Activated CD8-positive, alpha-beta T cell treated with anti-CD3 and anti-CD28 coated beads, Interleukin-2, amount 10 ng/mL, durations not matched to agents 7 days and 5 days (primary cell): ENCODE measurements around the gene CHST8. TPM values are rescaled to one million over a fixed set of nuclear protein-coding genes. Genes with fewer than 3 reads are reported as not detected.

ENCODE experiments used
- ATAC-seq: fragments of 150-1000 bp; cut with Tn5 transposase; one replicate; pipeline ENCODE4 v1.10.0; 2021; ENCODE audit warnings: moderate library complexity
- CTCF ChIA-PET: fragments of 350-600 bp; sonication (Branson Sonifier 250); formaldehyde crosslinking; loops from one replicate; lab custom pipeline; 2021; ENCODE audit warnings: antibody characterized with exemption; lab: Charles Lee
- POLR2A ChIA-PET: fragments of 350-600 bp; sonication (Branson Sonifier 250); formaldehyde crosslinking; loops from one replicate; lab custom pipeline; 2021; ENCODE audit warnings: antibody characterized with exemption; lab: Charles Lee
- DNase-seq: peaks from one replicate; pipeline ENCODE4 v3.0.0-alpha.2; 2020
- H3K27ac Mint-ChIP-seq: one replicate; pipeline ENCODE4 v1.8.0; 2021; ENCODE audit warnings: mild to moderate bottlenecking, mixed read lengths
- H3K27me3 Mint-ChIP-seq: one replicate; pipeline ENCODE4 v1.8.0; 2021; ENCODE audit warnings: low read depth, mixed read lengths
- H3K36me3 Mint-ChIP-seq: one replicate; pipeline ENCODE4 v1.8.0; 2021; ENCODE audit warnings: low read depth, mixed read lengths
- H3K4me1 Mint-ChIP-seq: one replicate; pipeline ENCODE4 v1.8.0; 2021; ENCODE audit warnings: low read depth, mixed read lengths
- H3K4me3 Mint-ChIP-seq: one replicate; pipeline ENCODE4 v1.8.0; 2021; ENCODE audit warnings: mild to moderate bottlenecking, mixed read lengths
- H3K9me3 Mint-ChIP-seq: one replicate; pipeline ENCODE4 v1.8.0; 2022; ENCODE audit warnings: mixed read lengths; ENCODE audit not compliant: insufficient read depth
- total RNA-seq, 2 experiments: library from RNA; stranded (reverse); gene quantifications; one replicate each; pipeline ENCODE4 v1.2.3, GENCODE V29; 2021

CHST8 gene
- total RNA-seq, 2 experiments from 2014 or later: not detected

DNA sequence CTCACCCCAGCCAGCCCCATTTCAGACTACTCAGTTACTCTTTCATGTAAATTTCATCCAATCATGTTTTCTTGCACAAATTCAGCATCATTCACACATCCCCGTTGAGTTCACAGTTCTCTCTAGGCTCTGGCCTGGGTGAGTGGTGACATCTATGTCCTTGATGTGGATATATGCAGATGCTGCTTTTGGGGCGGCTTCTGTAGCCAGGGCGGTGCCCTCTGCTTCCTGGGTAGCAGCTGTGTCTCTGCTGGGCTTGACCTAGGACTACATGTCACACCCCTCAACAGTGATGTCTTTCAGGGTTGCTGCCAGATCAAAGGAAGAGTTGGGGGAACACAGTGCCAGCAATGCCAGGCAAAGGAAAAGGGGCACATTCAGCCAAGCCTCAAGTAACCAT lies 106.4 kb downstream of the CHST8 start:
- Mint-ChIP-seq H3K4me3 (no peak overlapping the region), H3K27ac (no peak overlapping the region), H3K36me3 (no peaks in the 10 kb centered on the region), H3K9me3 (no peaks in the 10 kb centered on the region), H3K27me3 (no peaks in the 10 kb centered on the region), H3K4me1 (no peaks in the 10 kb centered on the region)
- ChIA-PET CTCF (no interaction called here), POLR2A (no interaction called here)
- DNase-seq: no peak
- ATAC-seq: no peak

DNA sequence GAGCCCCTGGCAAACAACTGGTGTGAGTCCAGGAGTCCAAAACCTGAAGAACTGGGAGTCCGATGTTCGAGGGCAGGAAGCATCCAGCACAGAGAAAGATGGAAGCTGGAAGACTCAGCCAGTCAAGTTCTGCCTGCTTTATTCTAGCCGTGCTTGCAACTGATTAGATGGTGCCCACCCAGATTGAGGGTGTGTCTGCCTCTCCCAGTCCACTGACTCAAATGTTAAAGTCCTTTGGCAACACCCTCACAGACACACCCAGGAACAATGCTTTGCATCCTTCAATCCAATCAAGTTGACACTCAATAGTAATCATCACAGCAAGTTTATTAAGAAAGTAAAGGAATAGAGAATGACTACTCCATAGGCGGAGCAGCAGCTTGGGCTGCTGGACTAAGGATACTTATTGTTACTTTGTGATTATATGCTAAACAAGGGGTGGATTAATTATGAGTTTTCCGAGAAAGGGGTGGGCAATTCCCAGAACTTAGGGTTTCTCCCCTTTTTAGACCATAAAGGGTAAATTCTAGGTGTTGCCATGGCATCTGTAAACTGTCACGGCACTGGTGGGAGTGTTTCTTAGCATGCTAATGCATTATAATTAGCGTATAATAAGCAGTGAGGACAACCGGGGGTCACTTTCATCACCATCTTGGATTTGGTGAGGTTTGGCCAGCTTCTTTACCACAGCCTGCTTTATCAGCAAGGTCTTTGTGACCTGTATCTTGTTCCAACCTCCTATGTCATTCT lies 109.3 kb downstream of the CHST8 start:
- DNase-seq (no peak), ATAC-seq (no peak)
- Mint-ChIP-seq H3K4me3 (no peak overlapping the region), H3K9me3 (no peaks in the 10 kb centered on the region), H3K36me3 (no peaks in the 10 kb centered on the region), H3K4me1 (no peaks in the 10 kb centered on the region), H3K27ac (no peak overlapping the region), H3K27me3 (no peaks in the 10 kb centered on the region)
- ChIA-PET CTCF (no interaction called here), POLR2A (no interaction called here)

DNA sequence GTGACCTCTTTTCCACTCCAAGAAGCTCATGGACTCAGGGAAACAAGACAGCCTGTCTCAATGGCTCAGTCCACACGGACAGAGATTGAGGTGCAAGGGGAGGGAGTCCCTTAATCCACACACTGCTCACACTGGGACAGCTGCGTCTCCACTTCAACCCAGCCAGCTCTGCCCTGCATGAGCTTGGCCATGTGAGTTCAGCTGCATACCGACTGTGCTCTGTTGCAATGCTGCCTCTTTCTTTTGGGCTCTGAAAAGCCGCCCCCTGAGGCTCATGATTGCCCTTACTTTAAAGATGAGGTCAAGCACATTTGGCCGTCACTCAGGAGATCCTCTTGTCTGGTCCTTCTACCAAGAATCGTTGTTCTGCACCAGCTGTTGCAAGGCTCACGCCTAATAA lies 110.1 kb downstream of the CHST8 start:
- CTCF ChIA-PET: no interaction called here
- Mint-ChIP-seq H3K27ac (no peak overlapping the region), H3K9me3 (no peaks in the 10 kb centered on the region), H3K4me1 (no peaks in the 10 kb centered on the region), H3K27me3 (no peaks in the 10 kb centered on the region), H3K4me3 (no peak overlapping the region), H3K36me3 (no peaks in the 10 kb centered on the region)
- ATAC-seq (no peak), DNase-seq (no peak)
- POLR2A ChIA-PET: no interaction called here

DNA sequence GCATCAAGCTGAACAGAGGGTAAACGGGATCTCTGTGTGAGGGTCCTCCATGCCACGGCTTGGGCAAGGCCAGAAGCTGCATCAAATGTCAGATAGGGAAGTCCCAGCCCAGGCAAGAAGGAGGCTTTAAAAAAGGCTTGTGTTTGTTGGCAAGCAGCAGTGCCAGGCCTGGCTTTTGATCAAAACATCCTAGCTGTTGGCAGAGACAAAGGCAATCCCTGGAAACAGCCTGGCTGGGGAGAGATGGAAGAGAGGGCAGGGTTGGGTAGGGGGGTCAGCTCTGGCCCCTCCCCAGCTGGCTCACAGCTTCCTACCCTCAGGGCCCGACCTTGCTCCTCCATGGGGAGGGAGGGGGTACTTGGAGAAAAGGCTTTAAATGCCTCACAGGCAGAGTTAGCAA lies 113.2 kb downstream of the CHST8 start:
- no peaks in the 10 kb centered on the region for H3K9me3 Mint-ChIP-seq
- no peaks in the 10 kb centered on the region for H3K27me3 Mint-ChIP-seq
- ChIA-PET CTCF (no interaction called here), POLR2A (no interaction called here)
- no peak overlapping the region for H3K27ac Mint-ChIP-seq
- no peak overlapping the region for H3K4me3 Mint-ChIP-seq
- no peak for ATAC-seq
- H3K4me1 Mint-ChIP-seq: no peaks in the 10 kb centered on the region
- DNase-seq: no peak
- H3K36me3 Mint-ChIP-seq: no peaks in the 10 kb centered on the region

DNA sequence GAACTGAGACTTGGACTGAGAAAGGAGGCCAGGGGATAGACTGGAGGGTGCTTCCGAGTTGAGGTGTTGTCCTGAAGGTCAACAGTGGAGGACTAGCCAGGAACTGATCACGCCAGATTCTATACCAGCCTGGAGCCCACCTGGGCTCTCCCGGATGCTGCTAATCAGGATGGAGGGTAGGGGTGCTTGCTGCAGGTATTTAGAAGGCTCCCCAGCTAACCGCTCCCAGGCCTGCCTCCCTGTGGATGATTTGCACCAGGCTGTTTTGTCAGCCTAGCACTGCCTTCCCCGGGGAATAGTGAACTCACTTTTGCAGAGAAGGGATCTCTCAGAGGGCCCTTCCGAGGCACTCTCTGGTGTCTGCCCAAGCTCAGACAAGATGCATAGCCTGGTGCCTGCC lies 114.4 kb downstream of the CHST8 start:
- ATAC-seq: no peak
- ChIA-PET POLR2A (no interaction called here), CTCF (no interaction called here)
- Mint-ChIP-seq H3K4me3 (no peak overlapping the region), H3K9me3 (no peaks in the 10 kb centered on the region), H3K27me3 (no peaks in the 10 kb centered on the region), H3K4me1 (no peaks in the 10 kb centered on the region), H3K27ac (no peak overlapping the region), H3K36me3 (no peaks in the 10 kb centered on the region)
- DNase-seq: no peak

DNA sequence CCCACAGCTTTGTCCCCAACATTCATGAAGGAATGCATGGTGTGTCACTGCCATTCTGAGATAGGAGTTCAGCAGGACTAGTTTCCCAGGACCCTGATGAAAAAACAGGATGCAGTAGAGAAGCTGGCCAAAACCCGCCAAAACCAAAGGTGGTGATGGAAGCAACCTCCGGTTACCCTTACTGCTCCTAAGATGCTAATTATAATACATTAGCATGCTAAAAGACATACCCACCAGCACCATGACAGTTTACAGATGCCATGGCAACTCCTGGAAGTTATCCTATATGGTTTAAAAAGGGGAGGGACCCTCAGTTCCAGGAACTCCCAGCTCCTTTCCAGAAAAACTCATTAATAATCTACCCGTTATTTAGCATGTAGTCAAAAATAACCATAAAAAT lies 115.0 kb downstream of the CHST8 start:
- no peak overlapping the region for H3K27ac Mint-ChIP-seq
- no peak for DNase-seq
- CTCF ChIA-PET: no interaction called here
- POLR2A ChIA-PET: no interaction called here
- no peaks in the 10 kb centered on the region for H3K4me1 Mint-ChIP-seq
- no peak overlapping the region for H3K4me3 Mint-ChIP-seq
- H3K36me3 Mint-ChIP-seq: no peaks in the 10 kb centered on the region
- no peak for ATAC-seq
- H3K9me3 Mint-ChIP-seq: no peaks in the 10 kb centered on the region
- no peaks in the 10 kb centered on the region for H3K27me3 Mint-ChIP-seq

DNA sequence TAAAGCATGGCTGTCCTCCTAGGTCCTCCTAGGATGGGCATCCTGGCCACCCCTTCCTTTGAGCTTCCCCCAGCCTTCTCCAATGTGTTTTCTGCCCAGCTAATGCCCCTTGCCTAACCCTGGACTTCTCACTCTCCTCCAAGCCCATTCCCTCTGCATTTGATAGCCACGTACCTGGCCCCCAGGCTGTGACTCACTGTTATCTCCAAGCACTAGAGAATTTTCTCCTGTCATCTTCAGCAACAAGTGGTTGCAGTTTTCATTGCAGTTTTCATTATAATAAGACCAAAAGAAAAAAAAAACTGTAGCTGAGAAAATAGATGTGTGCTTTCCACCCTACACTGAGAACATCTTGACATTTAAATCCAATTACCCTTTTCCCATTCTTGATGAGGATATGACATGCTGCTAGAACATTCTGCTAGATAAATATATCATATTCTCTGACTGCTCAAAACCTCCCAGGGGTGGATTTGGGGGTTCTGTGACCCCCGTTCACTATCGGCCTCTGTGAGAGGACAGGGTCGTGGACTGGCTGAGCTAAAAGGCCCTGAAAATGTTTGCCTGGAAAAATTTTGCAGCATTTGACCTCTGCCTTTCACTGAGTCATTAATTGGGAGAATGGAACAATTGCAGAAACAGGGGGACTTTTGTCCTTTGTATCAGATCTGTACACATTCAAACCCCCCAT lies 116.1 kb downstream of the CHST8 start:
- Mint-ChIP-seq H3K36me3 (no peaks in the 10 kb centered on the region), H3K27ac (peak overlapping the region; percentile 25), H3K4me1 (no peaks in the 10 kb centered on the region), H3K9me3 (no peaks in the 10 kb centered on the region), H3K27me3 (no peaks in the 10 kb centered on the region), H3K4me3 (no peak overlapping the region)
- ATAC-seq: no peak
- ChIA-PET POLR2A (no interaction called here), CTCF (no interaction called here)
- DNase-seq: no peak

DNA sequence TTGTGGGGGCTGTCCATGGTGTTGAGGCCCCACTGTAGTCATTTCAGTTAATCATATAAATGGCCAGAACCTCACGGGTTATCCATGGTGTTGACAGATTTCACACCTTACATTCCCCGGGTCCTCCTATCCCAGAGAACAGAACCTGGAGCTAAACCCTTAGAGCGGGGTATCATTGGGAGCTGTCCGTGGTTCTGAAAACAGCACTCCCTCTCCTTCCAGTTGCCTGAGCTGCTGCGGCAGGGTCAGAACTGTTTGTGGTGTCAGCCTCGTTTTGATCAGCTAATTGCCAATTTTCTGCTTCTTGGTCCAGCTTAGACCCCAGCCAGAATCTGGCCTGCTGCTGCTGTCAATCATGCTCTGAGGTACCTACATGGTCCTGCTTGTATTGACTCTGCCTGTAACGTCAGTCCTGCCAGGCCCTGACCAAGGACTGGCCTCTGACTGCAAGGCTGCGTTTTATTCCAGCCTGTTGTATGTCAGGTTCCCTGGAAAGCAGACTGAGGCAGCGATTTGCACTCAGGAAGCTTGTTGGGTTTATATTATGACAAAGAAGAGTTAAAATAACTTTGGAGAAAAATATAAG lies 119.2 kb downstream of the CHST8 start:
- H3K36me3 Mint-ChIP-seq: no peaks in the 10 kb centered on the region
- H3K4me3 Mint-ChIP-seq: no peak overlapping the region
- ATAC-seq (no peak), DNase-seq (peak; percentile 51)
- ChIA-PET CTCF (interaction anchor here (1.4 kb wide), 1 partner anchor 325 kb away, joined by 4 read pairs; no protein-coding TSS in a partner anchor), POLR2A (no interaction called here)
- no peaks in the 10 kb centered on the region for H3K9me3 Mint-ChIP-seq
- no peak overlapping the region for H3K27ac Mint-ChIP-seq
- H3K4me1 Mint-ChIP-seq: no peaks in the 10 kb centered on the region
- H3K27me3 Mint-ChIP-seq: no peaks in the 10 kb centered on the region

DNA sequence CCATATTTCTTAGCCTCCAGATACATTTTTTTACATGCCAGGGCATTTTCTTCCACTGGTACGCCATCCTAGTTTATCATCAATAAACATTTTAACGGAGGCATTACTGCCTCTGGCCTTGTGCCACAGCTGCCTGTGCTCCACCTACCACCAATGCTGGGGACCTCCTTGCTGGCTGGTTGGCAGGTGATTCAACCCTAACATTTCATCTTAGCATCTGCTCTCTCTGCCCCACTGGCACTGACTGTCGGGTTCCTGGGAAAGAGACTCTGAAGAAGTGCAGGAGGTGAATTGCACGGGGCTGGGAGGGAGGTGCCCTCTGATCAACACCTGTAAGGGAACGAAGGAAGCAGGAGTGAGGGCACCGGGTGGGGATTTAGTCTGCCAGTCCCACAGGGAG lies 123.5 kb downstream of the CHST8 start:
- ChIA-PET POLR2A (no interaction called here), CTCF (no interaction called here)
- Mint-ChIP-seq H3K9me3 (no peaks in the 10 kb centered on the region), H3K4me1 (no peaks in the 10 kb centered on the region), H3K27ac (no peak overlapping the region), H3K4me3 (no peak overlapping the region), H3K27me3 (no peaks in the 10 kb centered on the region), H3K36me3 (no peaks in the 10 kb centered on the region)
- ATAC-seq (no peak), DNase-seq (no peak)

DNA sequence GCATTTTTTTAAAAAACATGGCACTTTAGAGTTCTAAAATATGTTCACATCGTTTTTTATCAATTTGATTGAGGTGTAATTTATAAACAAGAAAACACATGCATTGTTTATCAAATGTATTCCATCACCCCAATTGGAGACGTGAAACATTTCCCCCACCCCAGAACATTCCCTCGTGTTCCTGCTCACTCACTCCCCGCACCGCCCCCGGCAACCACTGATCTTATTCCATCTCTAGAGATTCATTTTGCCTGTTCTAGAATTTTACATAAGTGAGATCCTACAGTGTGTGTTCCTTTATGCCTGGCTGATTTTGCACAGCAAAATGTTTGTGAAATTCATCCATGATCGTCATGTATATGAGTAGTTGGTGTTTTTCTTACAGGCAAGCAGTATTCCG lies 124.4 kb downstream of the CHST8 start:
- H3K36me3 Mint-ChIP-seq: no peaks in the 10 kb centered on the region
- H3K4me1 Mint-ChIP-seq: no peaks in the 10 kb centered on the region
- no peak for ATAC-seq
- DNase-seq: no peak
- POLR2A ChIA-PET: no interaction called here
- CTCF ChIA-PET: no interaction called here
- H3K4me3 Mint-ChIP-seq: no peak overlapping the region
- H3K9me3 Mint-ChIP-seq: no peaks in the 10 kb centered on the region
- H3K27me3 Mint-ChIP-seq: no peaks in the 10 kb centered on the region
- no peak overlapping the region for H3K27ac Mint-ChIP-seq

DNA sequence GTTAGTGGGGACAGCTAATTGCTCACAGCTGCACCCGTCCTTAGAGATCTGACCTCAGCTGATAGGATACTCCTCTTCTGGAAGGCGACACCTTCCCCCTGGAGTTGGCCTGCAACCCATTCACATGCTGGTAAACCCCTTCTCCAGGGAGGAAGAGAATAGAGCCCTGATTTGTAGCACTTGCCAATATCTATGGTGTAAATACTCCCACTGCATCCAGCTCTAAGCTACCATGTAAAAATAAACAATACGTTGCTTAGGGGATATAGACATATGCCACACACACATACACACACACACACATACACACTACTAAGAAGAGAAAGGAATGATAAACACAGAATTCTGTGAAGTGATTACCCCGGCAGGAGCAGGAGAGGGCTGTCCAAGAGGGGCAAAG lies 125.5 kb downstream of the CHST8 start:
- ChIA-PET POLR2A (no interaction called here), CTCF (no interaction called here)
- no peaks in the 10 kb centered on the region for H3K9me3 Mint-ChIP-seq
- H3K4me3 Mint-ChIP-seq: no peak overlapping the region
- H3K27me3 Mint-ChIP-seq: no peaks in the 10 kb centered on the region
- ATAC-seq (no peak), DNase-seq (no peak)
- H3K27ac Mint-ChIP-seq: no peak overlapping the region
- H3K4me1 Mint-ChIP-seq: no peaks in the 10 kb centered on the region
- no peaks in the 10 kb centered on the region for H3K36me3 Mint-ChIP-seq

DNA sequence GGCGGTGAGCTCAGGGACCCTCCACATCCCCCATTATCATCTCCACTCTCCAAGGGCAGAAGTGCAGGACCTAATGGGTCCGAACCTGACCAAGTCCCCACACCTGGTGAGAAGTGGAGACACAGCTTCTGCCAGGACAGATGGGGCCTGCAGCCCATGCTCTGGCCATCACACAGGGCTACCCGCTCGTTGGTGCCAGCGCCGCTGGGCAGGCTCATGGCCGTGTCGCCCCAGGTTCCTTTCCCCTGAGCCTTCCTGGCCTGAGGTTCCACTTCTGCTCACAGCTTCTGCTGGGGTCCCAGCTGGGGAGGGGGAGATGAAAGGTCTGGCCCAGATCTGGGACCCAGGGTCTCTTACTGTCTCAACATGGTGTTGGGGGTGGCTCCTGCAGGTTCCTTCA lies 126.5 kb downstream of the CHST8 start:
- CTCF ChIA-PET: no interaction called here
- no peaks in the 10 kb centered on the region for H3K9me3 Mint-ChIP-seq

More for the DNA sequence above, 126.5 kb downstream of the CHST8 start:
- Mint-ChIP-seq H3K27me3 (no peaks in the 10 kb centered on the region), H3K4me1 (no peaks in the 10 kb centered on the region), H3K36me3 (no peaks in the 10 kb centered on the region), H3K27ac (no peak overlapping the region), H3K4me3 (no peak overlapping the region)
- ATAC-seq (no peak), DNase-seq (no peak)
- POLR2A ChIA-PET: no interaction called here
